HG03060 (cell line): Measurements from ENCODE around the gene CD300E.
"Not testable (repeated sequence)": the region's sequence is repeated elsewhere in the genome, so short reads cannot be mapped to it uniquely, and the experiment has no call there.

Experiments used
- ATAC-seq: cut with Tn5 transposase; IDR thresholded peaks from one replicate; pipeline ENCODE4 v1.9.1; 2021; ENCODE audit warnings: low read depth, moderate number of reproducible peaks; ENCODE audit not compliant: unreplicated experiment

Gene CD300E

DNA sequence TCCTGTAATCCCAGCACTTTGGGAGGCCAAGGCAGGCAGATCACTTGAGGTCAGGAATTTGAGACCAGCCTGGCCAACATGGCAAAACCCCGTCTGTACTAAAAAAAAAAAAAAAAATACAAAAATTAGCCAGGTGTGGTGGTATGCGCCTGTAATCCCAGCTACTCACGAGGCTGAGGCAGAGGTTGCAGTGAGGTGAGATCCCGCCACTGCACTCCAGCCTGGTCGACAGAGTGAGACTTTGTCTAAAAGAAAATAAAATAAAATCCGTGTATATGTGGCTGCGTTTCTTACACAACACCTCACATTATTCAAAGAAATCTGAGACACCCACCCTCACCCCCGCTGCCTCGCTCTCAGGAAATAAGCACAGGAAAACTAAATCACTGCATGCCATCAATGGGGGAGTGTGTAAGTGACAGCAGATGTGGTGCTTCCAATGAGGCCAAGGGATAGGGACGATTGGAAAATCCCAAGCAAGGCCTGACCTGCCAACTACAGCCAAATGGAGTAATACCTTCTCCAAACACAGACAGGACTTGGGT, 13.1 kb upstream of the CD300E start:
- not testable (repeated sequence) for ATAC-seq

DNA sequence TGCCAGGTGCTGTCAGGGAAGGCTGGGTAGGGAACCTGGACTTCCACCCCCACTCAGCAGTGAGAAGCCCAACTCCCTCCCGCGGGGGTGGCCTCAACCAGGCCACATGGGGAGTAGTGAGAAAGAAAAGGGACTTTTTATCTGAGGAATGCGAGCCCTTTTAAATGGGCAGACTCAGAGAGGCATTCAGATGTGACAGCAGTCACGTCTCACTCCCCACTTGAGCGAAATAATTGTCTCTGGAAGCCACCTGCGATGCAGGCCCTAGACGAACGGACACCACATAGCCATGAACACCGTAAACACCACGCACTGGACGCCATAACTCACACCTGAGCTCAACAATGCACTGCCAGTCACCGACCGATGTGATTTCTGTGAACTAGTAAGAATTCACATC, 11.9 kb upstream of the CD300E start:
- ATAC-seq = no peak

DNA sequence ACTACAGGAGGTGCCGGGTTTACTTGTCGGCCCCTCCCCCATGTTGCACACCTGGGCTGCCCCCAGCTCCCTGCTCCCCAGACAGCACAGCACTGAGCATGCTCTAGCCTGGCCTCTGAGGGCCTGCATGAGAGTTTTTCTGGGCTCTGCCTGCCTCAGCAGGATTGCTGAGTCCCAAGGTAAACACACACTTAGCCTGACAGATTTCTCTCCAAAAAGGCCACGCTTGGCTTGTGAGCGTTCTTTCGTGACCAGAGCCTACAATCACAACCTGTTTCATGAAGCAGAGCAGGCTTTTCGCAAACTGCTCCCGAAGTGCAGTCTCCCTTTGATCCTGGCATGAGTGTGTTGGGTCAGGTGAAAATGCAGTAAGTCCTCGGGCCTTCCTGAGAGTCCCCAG, 9.8 kb upstream of the CD300E start:
- no peak for ATAC-seq

DNA sequence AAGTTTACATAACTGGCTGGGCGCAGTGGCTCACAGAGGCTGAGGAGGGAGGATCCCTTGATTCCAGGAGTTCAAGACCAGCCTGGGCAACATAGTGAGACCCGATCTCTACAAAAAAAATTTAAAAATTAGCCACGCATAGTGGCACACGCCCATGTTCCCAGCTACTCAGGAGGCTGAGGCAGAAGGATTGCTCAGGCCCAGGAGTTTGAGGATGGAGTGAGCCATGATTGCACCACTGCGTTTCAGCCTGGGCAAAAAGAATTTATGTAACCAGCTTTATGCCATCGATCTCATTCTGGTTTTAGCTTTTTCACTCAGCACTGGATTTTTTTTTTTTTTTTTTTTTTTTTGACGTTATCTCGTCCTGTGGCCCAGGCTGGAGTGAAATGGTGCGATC, 9.1 kb upstream of the CD300E start:
- no peak for ATAC-seq

DNA sequence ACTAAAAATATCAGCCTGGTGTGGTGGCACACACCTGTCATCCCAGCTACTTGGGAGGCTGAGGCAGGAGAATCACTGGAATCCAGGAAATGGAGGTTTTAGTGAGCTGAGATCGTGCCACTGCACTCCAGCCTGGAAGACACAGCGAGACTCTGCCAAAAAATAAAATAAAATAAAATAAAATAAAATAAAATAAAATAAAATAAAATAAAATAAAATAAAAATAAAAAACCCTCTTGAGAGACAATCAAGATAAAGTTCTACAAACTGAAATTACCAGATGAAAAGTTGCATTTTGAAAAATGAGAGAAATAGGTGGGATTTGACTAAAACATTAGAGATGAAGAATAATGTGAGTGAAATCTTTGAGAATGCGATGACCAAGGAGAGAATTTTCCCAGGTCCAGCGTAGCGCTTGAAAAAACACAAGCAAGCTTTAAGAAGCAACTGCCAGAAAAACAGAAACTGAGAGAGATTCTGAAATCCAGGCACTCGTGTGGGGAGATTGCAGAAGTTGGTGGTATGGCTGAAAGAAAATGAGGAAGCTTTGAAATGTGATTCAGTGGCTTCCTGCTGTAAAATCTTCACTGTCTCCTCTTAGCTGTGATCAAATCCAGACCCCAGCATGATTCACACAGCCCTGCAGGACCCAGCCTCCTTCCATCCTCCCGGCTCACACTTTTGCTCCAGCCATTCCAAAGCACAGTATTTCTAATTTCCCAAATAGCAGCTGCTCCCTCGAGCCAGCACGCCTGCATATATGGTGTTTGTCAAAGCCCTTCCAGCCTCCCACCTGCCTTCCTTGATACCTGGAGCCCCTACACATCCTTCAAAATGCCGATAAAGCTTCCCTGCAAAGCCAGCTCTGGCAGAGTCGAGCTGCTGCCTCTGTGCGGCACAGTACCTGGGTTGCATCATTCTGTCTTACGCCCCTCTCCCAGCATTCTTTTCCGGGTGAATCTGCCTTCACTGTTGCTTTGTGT, 8.2 kb upstream of the CD300E start:
- no peak for ATAC-seq

DNA sequence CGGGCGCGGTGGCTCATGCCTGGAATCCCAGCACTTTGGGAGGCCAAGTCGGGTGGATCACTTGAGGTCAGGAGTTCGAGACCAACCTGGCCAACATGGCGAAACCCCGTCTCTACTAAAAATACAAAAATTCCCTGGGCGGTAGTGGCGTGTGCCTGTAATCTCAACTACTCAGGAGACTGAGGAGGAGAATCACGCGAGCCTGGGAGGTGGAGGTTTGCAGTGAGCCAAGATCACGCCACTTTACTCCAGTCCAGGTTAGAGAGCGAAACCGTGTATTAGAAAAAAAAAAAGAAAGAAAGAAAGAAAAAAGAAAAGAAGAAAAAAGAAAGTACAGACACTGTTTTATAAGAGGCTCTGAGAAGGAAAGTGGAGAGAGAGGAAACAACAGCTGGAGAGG, 6.7 kb upstream of the CD300E start:
- ATAC-seq = not testable (repeated sequence)

DNA sequence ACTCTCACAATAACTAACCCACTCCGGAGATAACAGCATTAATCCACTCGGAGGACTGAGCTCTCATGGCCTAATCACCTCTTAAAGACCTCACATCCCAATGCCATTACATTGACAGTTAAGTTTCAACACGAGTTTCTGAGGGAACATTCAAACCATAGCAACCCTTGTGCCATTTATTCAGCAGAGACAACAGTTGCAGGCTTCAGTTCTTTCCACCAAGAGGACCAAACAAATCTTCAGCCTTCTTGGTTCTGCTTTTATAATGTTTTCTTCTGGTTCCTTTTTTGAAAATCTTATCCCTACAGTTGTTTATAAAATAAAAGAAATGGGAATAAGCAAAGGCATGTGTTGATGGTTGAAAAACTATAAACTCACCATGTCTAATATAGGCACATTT, 2.1 kb upstream of the CD300E start:
- no peak for ATAC-seq

DNA sequence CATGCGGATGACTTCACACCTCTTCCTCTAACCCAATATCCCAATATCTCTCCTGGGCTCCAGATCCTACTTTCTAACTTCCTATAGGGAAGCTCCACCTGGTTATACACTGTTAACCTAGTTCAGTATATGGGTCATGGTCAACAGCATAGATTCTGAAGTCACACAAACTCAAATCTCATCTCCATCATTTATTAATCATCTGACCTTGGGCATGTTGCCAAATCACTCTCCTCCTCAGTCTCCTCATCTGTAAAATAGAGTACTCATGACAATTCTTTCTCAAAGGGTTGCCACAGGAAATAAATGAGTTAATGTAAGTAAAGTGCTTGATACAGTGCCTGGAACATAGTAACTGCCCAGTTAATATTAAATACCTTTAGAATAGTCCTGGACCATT, 593 bp upstream of the CD300E start:
- ATAC-seq = no peak

DNA sequence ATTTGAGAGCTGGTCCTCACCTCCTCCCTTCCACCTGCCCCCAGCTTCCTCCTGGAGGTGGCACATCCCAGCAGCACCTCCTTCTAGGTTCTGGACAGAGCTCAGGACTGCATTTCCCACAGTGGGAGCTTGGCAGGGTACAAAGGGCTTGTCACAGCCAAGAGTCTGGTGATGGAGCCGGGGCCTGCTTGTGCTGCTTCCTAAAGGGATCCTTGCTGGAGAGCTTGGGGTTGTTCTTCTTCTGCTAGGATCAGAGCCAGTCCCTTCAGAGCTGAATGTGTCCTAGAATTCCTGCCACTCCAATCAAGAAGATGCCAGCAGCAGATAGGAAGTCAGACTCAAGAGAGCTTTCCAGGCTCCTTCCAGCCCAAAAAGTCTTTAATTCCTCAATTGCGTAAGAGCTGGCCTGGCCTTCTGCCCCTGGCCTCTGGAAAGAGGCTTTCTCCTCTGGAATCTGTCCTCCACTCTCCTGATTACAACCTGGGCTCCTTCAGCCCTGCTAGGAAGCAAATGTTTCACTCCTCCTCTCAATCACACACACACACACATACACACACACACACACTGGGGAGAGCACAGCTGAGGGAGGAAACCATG, 4.4 kb downstream of the CD300E start:
- ATAC-seq = no peak

DNA sequence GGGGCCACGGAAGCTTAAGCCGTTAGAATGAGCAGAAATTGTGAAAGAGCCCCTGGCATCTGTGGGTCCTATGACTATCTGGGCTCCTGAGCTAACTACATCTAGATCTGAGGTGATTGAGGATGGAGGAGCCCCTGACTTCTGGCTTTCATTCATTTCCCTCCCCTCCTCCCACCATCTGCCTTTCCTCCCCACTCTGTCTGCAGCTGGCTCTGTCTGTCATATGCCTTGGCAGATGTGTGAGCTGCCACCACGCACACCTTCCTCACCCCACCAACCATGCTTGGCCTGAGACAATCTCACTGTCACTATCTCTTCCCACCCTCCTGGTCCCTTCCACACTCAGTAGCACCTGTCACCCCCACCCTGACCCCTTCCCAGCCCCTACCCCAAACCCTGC, 5.1 kb downstream of the CD300E start:
- ATAC-seq = no peak

DNA sequence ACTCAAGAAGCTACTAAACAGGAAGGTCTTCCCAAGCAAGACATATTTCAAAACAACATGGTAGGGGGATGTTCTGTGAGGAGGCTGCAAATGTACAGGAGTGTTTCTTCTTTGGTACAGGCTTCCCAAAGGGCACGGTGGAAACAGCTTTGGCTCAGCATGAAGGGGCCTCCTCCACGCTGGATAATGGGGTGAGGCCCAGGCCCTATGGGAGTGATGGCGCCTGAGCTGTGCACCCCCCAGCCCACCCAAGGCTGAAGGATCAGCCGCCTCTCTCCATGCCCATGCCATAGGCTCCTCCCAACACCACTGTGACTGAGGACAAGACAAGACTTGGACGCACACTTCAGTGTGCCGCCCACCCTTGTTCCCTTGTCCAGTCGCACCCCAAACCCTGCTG, 6.8 kb downstream of the CD300E start:
- no peak for ATAC-seq

DNA sequence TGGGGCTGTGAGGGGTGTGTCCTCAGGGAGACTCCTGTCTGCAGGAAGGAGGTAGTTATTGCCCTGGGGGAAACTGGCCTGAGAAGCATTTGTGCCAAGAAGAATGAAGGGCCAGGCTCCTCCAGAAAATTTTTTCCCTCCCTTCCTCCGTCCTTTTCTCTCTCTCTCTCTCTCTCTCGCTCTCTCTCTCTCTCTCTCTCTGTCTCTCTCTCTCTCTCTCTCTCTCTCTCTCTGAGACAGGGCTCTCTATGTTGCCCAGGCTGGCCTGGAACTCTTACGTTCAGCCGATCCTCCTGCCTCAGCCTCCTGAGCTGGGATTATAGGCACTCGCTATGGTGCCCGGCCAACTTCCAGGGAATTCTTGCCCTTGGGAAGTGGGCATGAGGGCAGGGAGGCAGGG, 11.5 kb downstream of the CD300E start:
- no peak for ATAC-seq

DNA sequence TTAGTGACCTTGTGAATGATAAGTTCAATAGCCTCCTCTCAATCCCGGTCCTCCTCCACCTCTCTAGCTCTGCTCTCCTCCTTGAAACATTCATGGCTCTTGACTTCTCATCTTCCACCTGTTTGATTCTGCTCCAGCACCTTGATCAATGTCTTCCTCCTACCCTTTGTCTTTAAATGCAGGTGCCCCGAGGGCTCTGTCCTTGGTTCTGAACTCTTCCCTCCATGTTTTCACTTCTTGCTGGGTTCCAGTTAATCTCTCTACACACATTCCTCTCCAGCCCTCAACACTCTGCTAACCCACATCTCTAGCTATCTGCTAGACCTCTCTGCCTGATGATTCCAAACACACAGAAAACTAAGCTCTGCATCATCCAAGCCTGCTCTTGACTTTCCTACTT, 13.4 kb downstream of the CD300E start:
- ATAC-seq = no peak

DNA sequence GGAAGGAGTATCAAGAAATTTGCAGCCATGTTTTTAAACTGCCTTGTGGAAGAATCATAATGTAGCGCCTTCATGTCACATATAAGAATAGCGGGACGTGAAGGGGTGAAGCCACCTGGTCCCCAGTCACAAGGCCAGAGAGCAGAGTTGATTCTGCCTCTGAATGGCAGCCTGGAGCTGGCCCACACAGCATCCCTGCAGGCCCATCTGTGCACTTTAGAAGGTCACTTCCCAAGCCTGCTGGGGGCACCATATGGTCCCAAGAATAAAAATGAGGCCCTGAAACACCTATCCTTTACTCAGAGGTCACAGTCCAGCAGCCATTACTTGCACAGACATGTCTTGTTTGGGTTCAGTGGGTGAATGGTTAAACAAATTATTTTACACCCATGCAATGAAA, 15.0 kb downstream of the CD300E start:
- no peak for ATAC-seq

DNA sequence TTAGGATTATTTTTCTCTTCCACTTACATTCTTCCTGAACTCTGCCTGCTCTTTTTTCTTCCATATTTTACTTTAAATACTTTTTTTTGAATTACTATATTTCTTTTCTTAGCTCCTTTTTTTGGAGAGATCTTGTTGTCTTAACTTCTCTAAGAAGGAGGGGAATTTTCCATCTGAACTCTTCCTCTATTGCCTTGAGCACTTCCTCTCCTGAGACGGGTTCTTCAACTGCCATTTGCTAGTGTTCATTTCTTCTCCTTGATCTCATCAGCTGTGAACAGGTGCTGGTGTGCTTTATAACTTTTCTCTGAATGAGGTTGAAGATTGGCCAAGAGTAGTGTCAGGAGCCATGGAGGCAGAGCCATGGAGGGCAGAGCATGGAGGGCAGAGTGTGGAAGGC, 16.3 kb downstream of the CD300E start:
- no peak for ATAC-seq

DNA sequence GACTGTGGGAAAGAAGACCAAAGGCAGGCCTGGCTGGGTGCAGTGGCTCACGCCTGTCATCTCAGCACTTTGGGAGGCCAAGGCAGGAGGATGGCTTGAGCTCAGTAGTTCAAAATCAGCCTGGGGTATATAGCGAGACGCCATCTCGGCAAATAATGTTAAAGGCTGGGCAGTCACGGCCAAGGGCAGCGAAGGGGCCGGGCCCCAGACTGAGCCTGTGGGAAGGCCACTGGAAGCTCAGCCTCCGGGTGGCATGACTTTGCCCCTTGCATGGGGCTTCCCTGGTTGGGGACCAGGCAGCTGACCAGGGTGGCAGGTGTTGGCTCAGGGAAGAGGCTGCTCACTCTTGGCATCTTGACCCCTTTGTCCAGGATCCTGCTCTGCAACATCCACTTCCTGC, 17.5 kb downstream of the CD300E start:
- ATAC-seq = no peak

DNA sequence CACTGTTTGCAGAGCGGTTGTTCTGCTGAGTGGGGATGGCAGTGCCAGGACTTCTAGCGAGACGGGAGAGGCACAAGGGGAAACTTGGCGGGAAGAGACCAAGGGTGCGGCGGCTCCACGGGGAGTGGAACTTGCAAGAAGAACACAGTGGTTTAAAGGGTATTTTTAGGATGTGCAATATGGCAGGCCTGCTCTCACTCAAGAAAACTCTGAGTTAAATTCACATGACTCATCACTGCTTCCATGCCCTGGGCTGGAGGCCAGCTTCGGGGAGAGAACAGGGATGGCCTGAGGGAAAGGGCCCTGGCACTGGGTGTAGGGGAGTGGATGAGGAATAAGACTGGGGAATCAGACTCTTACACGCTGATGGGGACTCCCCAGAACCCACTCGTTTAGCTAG, 18.2 kb downstream of the CD300E start:
- ATAC-seq = no peak

DNA sequence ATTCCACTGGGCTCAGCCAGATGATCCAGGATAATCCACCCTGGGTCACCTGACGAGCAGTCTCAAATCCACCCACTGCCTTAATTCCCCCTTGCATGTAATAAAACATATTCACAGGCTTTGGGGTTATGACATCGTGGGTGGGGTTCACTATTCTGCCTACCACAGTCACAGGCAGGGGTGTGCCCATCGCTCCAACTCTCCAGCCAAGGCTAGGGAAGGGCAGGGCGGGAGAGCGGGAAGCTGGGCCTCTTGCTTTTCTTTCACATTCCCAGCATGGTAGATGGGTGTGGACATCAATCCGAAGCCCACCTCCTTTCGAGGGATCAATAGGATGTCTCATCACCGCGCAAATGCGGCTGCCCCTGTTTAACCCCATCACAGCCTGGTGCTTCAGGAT, 18.8 kb downstream of the CD300E start:
- ATAC-seq = no peak

DNA sequence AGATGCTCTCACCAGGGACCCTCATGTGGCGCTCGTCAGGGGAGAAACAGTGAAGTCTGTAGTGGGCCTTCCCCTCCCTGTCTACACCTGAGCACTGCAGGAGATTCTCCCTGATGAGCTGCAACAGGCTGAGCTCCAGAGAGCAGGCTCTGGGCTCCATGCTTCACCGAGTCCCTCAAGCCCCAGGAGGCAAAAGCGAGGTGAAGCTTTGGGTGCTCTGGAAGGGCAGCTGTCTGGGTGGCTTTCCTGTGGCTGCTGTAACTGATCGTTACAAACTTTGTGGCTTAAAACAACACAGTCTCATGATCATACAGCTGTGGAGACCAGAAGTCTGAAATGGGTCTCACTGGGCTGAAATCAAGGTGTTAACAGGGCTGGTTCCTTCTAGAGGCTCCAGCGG, 19.3 kb downstream of the CD300E start:
- ATAC-seq = no peak

DNA sequence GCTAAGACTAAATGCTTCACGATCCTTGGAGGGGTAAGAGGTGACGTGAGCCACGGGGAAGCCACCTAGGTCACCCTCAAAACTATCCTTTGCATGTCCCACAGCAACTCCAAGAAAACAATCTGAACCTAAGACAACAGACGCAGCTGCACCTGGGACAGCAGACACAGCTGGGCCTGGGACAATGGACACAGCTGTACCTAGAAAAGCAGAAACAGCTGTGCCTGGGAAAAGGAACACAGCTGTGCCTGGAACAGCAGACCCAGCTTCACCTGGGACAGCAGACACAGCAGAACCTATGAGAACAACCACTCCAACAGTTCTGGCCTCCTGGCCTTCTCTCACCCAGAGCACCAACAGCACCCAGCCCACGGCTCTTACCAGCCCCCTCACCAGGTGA, 19.8 kb downstream of the CD300E start:
- no peak for ATAC-seq

DNA sequence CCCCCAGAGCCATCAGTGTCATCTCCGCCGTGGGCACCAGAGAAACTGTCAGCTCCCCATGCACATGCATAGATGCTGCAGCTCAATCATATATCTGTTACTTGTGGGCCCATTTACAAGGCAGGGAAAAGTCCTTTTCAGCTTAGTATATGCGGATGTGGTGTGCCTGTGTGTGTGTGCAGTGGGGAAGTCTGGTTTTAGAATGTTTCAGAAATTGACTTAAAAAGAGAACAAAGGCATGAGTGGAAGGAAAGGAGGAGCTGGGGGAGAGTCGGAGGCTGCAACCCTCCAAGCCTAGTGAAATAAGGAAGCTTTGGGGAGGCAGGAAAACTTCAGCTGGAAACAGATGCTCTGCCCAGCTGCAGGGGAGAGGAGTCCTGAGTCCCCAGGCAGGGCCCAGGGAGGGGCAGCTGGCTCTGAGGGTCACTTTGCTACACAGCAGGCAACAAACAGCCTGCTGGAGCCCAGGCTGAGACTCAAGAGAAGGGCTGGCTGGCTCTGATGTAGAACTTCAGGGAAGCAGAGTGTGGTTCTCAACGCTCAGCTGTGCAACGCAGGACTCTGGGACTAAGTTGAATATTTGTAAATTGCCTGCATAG, 20.4 kb downstream of the CD300E start:
- no peak for ATAC-seq
